Retinal pigment epithelial cell (primary cell): Measurements from ENCODE around the gene ELOB.

Source experiments
- DNase-seq: peaks from one replicate; pipeline ENCODE4 v3.0.0-alpha.2; 2010; ENCODE audit warnings: low read depth
- H3K4me3 ChIP-seq: 2 replicates; pipeline ENCODE4 v1.5.1; 2011; ENCODE audit warnings: mild to moderate bottlenecking, low read length, control low read depth, moderate library complexity
- TF ChIP-seq, protein P1 (sequence below): conservative IDR thresholded peaks from 2 replicates; pipeline ENCODE4 v1.5.1; 2011; ENCODE audit warnings: low read depth, low read length, control low read depth, inconsistent platforms

ELOB gene

DNA sequence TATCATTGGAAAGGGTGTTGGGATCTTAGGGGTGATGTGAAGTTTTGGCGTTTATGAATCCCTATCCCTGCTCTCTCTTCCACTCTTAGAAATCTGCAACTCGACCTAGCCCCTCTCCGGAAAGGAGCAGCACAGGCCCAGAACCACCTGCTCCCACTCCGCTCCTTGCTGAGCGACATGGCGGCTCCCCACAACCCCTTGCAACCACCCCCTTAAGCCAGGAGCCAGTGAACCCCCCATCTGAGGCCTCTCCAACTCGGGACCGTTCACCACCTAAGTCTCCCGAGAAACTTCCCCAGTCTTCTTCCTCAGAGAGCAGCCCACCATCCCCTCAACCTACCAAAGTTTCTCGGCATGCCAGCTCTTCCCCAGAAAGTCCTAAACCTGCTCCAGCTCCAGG lies 15.6 kb downstream of the ELOB start:
- no peak for DNase-seq
- no peak overlapping the region for H3K4me3 ChIP-seq
- TF ChIP-seq, protein P1, sequence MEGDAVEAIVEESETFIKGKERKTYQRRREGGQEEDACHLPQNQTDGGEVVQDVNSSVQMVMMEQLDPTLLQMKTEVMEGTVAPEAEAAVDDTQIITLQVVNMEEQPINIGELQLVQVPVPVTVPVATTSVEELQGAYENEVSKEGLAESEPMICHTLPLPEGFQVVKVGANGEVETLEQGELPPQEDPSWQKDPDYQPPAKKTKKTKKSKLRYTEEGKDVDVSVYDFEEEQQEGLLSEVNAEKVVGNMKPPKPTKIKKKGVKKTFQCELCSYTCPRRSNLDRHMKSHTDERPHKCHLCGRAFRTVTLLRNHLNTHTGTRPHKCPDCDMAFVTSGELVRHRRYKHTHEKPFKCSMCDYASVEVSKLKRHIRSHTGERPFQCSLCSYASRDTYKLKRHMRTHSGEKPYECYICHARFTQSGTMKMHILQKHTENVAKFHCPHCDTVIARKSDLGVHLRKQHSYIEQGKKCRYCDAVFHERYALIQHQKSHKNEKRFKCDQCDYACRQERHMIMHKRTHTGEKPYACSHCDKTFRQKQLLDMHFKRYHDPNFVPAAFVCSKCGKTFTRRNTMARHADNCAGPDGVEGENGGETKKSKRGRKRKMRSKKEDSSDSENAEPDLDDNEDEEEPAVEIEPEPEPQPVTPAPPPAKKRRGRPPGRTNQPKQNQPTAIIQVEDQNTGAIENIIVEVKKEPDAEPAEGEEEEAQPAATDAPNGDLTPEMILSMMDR: no peak

DNA sequence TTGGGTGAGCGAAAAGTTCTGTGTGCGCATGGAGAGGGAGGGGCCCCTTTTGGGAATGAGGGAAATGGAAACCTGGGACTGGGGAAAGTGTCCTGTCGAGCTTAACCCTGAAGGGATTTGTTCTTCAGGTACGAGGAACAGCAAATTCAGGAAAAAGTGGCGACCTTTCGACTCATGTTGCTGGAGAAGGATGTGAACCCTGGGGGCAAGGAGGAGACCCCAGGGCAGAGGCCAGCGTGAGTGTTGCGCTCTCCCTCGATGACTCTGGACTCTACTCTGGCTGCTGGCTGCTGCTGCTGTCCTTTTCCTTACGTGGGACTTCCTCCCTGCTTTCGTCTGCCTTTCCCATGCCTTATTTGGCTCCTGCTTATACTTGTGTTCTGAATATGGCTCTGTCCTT lies 19.7 kb downstream of the ELOB start:
- no peak overlapping the region for H3K4me3 ChIP-seq
- TF ChIP-seq, protein P1: no peak
- no peak for DNase-seq

DNA sequence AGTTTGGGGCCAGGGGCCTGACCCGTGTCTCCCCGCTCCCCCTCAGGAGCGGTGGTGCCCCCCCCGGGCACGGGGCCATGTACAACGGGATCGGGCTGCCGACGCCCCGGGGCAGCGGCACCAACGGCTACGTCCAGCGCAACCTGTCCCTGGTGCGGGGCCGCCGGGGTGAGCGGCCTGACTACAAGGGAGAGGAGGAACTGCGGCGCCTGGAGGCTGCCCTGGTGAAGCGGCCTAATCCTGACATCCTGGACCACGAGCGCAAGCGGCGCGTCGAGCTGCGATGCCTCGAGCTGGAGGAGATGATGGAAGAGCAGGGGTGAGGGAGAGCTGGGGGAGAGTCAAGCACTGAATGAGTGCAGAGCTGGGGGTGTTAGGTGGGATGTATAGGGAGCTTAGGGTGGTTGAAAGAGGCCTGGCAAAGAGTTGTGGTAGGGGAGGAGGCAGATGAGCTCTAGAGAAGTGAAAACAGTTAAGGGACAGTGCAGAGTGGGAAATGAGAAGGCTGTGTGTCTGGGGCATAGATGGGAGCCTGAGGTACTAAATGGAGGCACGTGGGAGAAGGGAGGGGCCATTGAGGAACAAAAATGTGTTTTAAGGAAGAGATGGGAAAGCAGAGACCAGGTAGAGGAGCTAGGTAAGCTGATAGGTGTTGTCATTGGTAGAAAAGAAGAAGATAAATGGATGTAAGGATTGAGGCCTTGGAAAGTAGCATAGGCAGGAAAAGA lies 20.6 kb downstream of the ELOB start:
- TF ChIP-seq, protein P1: no peak
- H3K4me3 ChIP-seq: no peak overlapping the region
- no peak for DNase-seq

DNA sequence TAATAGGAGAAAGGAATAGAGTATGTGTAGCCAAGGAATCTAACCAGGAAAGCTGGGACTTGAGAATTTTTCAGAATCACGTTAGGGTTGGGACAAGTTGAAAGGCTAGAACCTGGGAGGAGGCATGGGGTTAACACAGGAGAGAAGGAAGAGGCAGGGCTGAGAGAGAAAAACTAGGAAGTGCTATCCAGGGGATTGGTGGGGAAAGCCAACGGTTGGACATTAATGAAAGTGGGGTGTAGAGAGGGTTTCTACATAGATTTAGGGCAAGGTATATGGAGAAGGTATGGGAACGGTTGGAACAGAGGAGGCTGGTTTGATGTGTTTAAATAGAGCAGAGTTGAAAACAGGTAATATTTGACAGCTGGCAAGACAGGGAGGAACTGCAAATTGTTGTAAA lies 21.9 kb downstream of the ELOB start:
- no peak for DNase-seq
- peak overlapping the region; percentile 94 for H3K4me3 ChIP-seq
- TF ChIP-seq, protein P1: no peak

DNA sequence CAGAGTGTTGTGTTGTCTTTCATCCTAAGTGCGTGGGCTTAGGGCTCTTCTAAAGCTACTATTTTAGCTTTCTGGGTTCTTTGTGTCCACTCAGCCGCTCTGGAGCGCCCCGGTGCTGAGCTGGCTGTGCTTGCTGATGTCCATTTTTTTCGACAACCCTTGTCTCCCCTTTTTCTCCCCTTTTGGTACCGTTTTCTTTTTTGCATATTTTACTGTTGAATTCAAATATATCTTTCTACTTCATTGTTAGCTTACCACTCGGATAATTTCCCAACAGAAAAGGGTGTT lies 23.4 kb downstream of the ELOB start:
- DNase-seq: no peak

DNA sequence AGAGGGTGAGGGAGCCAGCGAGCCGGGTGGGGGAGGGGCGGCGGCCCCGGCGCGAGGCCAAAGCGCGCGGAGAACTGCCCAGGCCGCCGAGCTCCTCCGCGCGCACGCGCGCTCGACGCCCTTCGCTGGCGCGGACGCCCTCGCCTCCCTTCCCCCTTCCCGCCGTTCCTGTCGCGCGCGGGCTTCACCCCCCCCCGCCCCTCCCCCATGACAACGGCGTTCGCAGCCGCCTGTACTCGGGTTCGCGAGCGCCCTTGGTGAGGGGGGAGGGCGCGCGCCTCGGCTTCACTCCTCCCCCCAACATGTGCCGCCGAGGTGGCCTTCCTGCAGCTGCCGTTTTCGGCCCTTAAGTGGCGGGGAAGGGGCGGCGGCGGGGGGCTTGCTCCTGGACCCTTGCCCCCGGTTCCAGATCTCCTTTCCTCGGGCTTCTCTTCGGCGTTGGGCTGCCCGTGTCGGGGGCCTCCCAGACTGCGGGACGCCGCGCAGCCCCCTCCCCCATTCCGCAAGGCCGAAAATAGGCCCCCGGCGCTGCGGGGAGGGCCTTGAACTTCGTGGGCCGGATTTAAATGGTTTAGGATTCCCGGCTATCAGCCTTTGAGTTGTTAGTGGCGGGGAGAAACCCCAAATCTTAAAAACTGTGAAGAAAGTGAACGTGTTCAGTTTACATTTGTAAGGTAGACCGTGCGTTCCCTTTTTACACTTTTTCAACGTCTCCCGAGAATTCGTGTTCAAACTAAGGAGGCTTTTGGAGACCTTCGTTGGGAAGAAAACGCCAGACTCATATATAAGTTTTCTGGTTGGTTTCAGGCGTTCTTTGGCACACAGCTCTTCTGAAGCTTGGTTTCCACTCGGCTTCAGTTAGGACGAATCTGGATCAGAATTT lies 24.0 kb downstream of the ELOB start:
- TF ChIP-seq, protein P1: no peak
- DNase-seq: peak; percentile 17
- peak overlapping the region; percentile 94 for H3K4me3 ChIP-seq

More for the DNA sequence above, 23.4 kb downstream of the ELOB start:
- TF ChIP-seq, protein P1: peak; percentile 7
- peak overlapping the region; percentile 94 for H3K4me3 ChIP-seq
